GM12878 (cell line): ENCODE measurements around the gene RBPMS2. TPM values are rescaled to one million over a fixed set of nuclear protein-coding genes. Genes with fewer than 3 reads are reported as not detected.

Experiments
- ATAC-seq: fragments of 200-7000 bp; cut with Tn5 transposase; 3 replicates; pipeline ENCODE4 v1.9.1; 2020; ENCODE audit warnings: mild to moderate bottlenecking, moderate library complexity
- BruUV-seq: library from RNA; stranded (reverse); fragments of 400-500 nt; replicated peaks from 2 replicates; lab custom pipeline; 2021; lab: Mats Ljungman, UMichigan
- CTCF ChIA-PET: fragments of 300-600 bp; sonication (Branson Sonifier 250); formaldehyde crosslinking; extraction: SDS; loops from one replicate; lab custom pipeline; 2021; ENCODE audit warnings: inconsistent platforms; lab: Yijun Ruan, JAX
- POLR2A ChIA-PET: fragments of 350-600 bp; formaldehyde crosslinking; extraction: SDS; loops from one replicate; lab custom pipeline; 2021; ENCODE audit warnings: inconsistent platforms; lab: Charles Lee
- RAD21 ChIA-PET: fragments of 300-600 bp; sonication (Branson Sonifier 250); formaldehyde crosslinking; loops from one replicate; lab custom pipeline; 2023; ENCODE audit warnings: antibody characterized with exemption; ENCODE audit not compliant: unreplicated experiment; lab: Charles Lee
- SMC1A ChIA-PET: fragments of 300-600 bp; sonication (Branson Sonifier 250); formaldehyde crosslinking; loops from one replicate; lab custom pipeline; 2023; ENCODE audit not compliant: unreplicated experiment, uncharacterized antibody; lab: Charles Lee
- DNase-seq: peaks from one replicate; pipeline ENCODE4 v3.0.0-alpha.2; 2011; ENCODE audit warnings: low read depth, low spot score
- FAIRE-seq: peaks from 3 replicates; lab custom pipeline; 2011; peaks lifted over from hg19 to GRCh38; lab: Jason Lieb, UNC
- H2AFZ ChIP-seq: 2 replicates; pipeline ENCODE4 v1.6.0; 2011; ENCODE audit warnings: low read depth, low read length, control low read depth; ENCODE audit not compliant: control insufficient read depth
- H3K27ac ChIP-seq: 2 replicates; pipeline ENCODE4 v1.5.1; 2011; ENCODE audit warnings: control low read depth; ENCODE audit not compliant: control insufficient read depth, insufficient read depth
- H3K27me3 ChIP-seq, 2 experiments: replicated peaks in 1 of 2; 2 replicates each; pipeline versions ENCODE4 v1.6.0 to v1.6.1; 2011; ENCODE audit warnings: low read length in 1 of 2; ENCODE audit not compliant: control insufficient read depth in 2 of 2, insufficient read depth in 2 of 2
- H3K36me3 ChIP-seq, 2 experiments: 2 replicates each; pipeline ENCODE4 v1.5.1; 2011; ENCODE audit warnings: low read length in 1 of 2; ENCODE audit not compliant: control insufficient read depth in 2 of 2, insufficient read depth in 2 of 2
- H3K4me1 ChIP-seq: 2 replicates; pipeline ENCODE4 v1.6.1; 2011; ENCODE audit warnings: mild to moderate bottlenecking, low read length, moderate library complexity, mixed read lengths; ENCODE audit not compliant: control insufficient read depth, insufficient read depth
- H3K4me2 ChIP-seq: 2 replicates; pipeline ENCODE4 v1.6.0; 2011; ENCODE audit warnings: control low read depth; ENCODE audit not compliant: control insufficient read depth, insufficient read depth
- H3K4me3 ChIP-seq: fragments of 200-600 bp; sonication (generic); 2 replicates; pipeline ENCODE4 v1.5.1; 2016
- H3K79me2 ChIP-seq: 2 replicates; pipeline ENCODE4 v1.6.0; 2011; ENCODE audit warnings: low read length; ENCODE audit not compliant: control insufficient read depth, insufficient read depth
- H3K9ac ChIP-seq: 2 replicates; pipeline ENCODE4 v1.8.0; 2011; ENCODE audit warnings: low read length, control low read depth, mixed read lengths; ENCODE audit not compliant: control insufficient read depth, insufficient read depth
- H3K9me3 ChIP-seq: replicated peaks from 3 replicates; pipeline ENCODE4 v1.5.1; 2011; ENCODE audit warnings: mild to moderate bottlenecking, low read length; ENCODE audit not compliant: control insufficient read depth, insufficient read depth
- H4K20me1 ChIP-seq: 2 replicates; pipeline ENCODE4 v1.6.0; 2011; ENCODE audit not compliant: control insufficient read depth, insufficient read depth
- CBX3 ChIP-seq: fragments of 200-600 bp; sonication (generic); IDR thresholded peaks from 2 replicates; pipeline ENCODE4 v1.6.1; 2016; ENCODE audit warnings: low read depth, borderline replicate concordance
- CHD4 ChIP-seq: fragments of 200-600 bp; sonication (generic); IDR thresholded peaks from 2 replicates; pipeline ENCODE4 v1.6.1; 2016; ENCODE audit warnings: mild to moderate bottlenecking
- RB1 ChIP-seq: fragments of 450-650 bp; formaldehyde crosslinking; IDR thresholded peaks from 2 replicates; pipeline ENCODE4 v1.6.1; 2017; ENCODE audit warnings: mild to moderate bottlenecking, borderline replicate concordance
- RFX5 ChIP-seq: IDR thresholded peaks from 2 replicates; pipeline ENCODE4 v1.6.1; 2011; ENCODE audit warnings: low read depth, low read length, improper control_type of control experiment
- ZBTB11 ChIP-seq: fragments of 450-650 bp; formaldehyde crosslinking; IDR thresholded peaks from 2 replicates; pipeline ENCODE4 v1.5.0; 2022; ENCODE audit warnings: mild to moderate bottlenecking, missing genetic modification characterization
- WGBS: methylation state at CpG from one replicate; pipeline ENCODE4 v1.1.6; 2016; ENCODE audit warnings: low lambda C conversion rate; ENCODE audit not compliant: insufficient replicate concordance, insufficient coverage; ENCODE audit errors: missing lambda C conversion rate; 5-methylcytosine and 5-hydroxymethylcytosine counted together
- in situ Hi-C: fragments of 300-500 bp; cut with MboI; formaldehyde crosslinking; loops from 9 replicates; pipeline ENCODE4 v1.14.3; 2018; ENCODE audit warnings: mixed read lengths
- intact Hi-C: fragments of 100-400 bp; cut with micrococcal nuclease; formaldehyde crosslinking; loops from one replicate; pipeline ENCODE4 v1.14.2; 2022; ENCODE audit not compliant: unreplicated experiment
- polyA plus RNA-seq, 11 experiments: library from polyadenylated mRNA; depleted of rRNA in 4 of 11; unstranded in 6 of 11; stranded (reverse) in 5 of 11; fragments of >200 nt; fragmentation: Nextera tagmentation in 4 of 11; fragmentation: Illumina TruSeq in 1 of 11; extraction: Ambion mirVana in 4 of 11; extraction: Trizol in 1 of 11; gene quantifications; 1 replicate in 1 of 11; 2 replicates in 10 of 11; pipeline versions ENCODE4 v1.2.1 to v1.2.3, GENCODE V29; 2011 to 2016; ENCODE audit warnings: inconsistent platforms in 2 of 11, missing spikeins in 2 of 11, low read depth in 1 of 11
- total RNA-seq, 4 experiments: library from RNA; depleted of rRNA in 3 of 4; stranded (reverse); fragments of >200 nt in 3 of 4; fragmentation: Illumina TruSeq in 1 of 4; extraction: Trizol in 1 of 4; gene quantifications; 2 replicates each; pipeline versions ENCODE4 v1.2.1 to v1.2.3, GENCODE V29; 2013 to 2021

The RBPMS2 gene
- total and polyA plus RNA-seq, 10 of the 15 experiments (the other 5 are each of a cell fraction or from before 2014, with no cell fraction given), result 0.06 to 0.31 (median 0.19) TPM; not detected in 3

- CTCF ChIA-PET, result interaction anchor here (1.2 to 2.2 kb wide), 2 partner anchors 12 to 259 kb away, joined by 4 to 5 read pairs; no protein-coding TSS in a partner anchor
- WGBS, result 48% methylated on average over 7 of the region's 7 CpGs
- no TSS peak for BruUV-seq
Observed at GRCh38 chr15:64710676-64711428, 64.5 kb downstream of the RBPMS2 start.

More at GRCh38 chr15:64710676-64711428, 64.5 kb downstream of the RBPMS2 start:
- no peaks in the 10 kb centered on the region for H4K20me1 ChIP-seq
- ChIA-PET SMC1A (interaction anchor here (1.0 to 1.5 kb wide), 2 partner anchors 13 to 16 kb away, joined by 3 read pairs; no protein-coding TSS in a partner anchor), POLR2A (interaction anchor here (0.6 to 0.7 kb wide), 2 partner anchors 204 to 532 kb away, joined by 3 to 4 read pairs; no protein-coding TSS in a partner anchor), RAD21 (interaction anchor here (1.2 kb wide), 1 partner anchor 17 kb away, joined by 3 read pairs; no protein-coding TSS in a partner anchor)
- no peaks in the 10 kb centered on the region for H3K36me3 ChIP-seq
- FAIRE-seq (no peak), ATAC-seq (no peak), DNase-seq (no peak)
- H3K9ac ChIP-seq, result no peak overlapping the region
- H3K4me2 ChIP-seq, result no peak overlapping the region
- no peak overlapping the region for H3K27ac ChIP-seq
- TF ChIP-seq ZBTB11, result no peak
- no peak for TF ChIP-seq CHD4
- TF ChIP-seq RFX5, result no peak
- TF ChIP-seq RB1, result no peak
- no peak for TF ChIP-seq CBX3
- in situ Hi-C loops, result no loop called here
- no peaks in the 10 kb centered on the region for H3K9me3 ChIP-seq
- no peaks in the 10 kb centered on the region for H3K27me3 ChIP-seq
- intact Hi-C loops, result no loop called here
- H3K4me3 ChIP-seq, result no peak overlapping the region
- no peak overlapping the region for H2AFZ ChIP-seq
- H3K79me2 ChIP-seq, result no peaks in the 10 kb centered on the region
- no peaks in the 10 kb centered on the region for H3K4me1 ChIP-seq
